ENCODE results near the gene PDGFC. TPM values are rescaled to one million over a fixed set of nuclear protein-coding genes. Genes with fewer than 3 reads are reported as not detected.

The PDGFC gene
- total and polyA plus RNA-seq, 2 of the 13 experiments (the other 11 are each of a cell fraction or from before 2014, with no cell fraction given) = 4.6 to 9.1 TPM

DNA sequence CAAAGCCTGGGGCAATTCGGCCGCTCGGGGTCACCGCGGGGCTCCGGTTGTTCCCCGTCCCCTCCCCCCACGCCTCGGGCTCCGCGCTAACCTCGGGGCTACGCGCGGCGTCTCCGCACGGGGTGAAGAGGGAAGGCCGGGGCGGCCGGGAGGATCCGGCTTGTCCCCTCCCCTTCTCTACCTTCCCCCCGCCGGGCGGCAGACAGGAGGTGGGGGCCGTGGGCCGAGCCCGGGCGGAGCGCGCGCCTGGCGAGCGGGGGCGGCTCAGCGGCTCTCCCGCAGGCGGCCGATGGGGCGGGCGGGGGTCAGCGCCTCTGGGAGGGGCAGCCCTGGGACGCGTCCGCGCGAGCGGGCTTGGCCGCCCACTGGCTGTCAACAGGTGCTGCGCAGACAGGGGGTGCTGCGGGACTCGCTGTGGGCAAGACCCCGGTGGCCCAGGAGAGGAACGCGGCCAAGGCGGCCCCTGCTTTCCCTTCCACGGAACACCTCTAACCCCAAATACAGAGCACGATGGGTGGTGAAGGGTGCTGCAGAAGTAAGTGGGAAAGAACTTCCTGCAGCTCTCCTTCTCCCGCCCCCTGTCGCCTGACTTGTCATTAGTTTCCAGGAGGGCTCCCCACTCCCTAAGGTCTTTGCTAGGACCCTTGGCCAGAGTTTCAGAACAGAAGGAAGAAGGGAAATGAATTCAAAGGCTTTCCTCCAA lies at the start of gene PDGFC (continued):
- TF ChIP-seq, protein P1, sequence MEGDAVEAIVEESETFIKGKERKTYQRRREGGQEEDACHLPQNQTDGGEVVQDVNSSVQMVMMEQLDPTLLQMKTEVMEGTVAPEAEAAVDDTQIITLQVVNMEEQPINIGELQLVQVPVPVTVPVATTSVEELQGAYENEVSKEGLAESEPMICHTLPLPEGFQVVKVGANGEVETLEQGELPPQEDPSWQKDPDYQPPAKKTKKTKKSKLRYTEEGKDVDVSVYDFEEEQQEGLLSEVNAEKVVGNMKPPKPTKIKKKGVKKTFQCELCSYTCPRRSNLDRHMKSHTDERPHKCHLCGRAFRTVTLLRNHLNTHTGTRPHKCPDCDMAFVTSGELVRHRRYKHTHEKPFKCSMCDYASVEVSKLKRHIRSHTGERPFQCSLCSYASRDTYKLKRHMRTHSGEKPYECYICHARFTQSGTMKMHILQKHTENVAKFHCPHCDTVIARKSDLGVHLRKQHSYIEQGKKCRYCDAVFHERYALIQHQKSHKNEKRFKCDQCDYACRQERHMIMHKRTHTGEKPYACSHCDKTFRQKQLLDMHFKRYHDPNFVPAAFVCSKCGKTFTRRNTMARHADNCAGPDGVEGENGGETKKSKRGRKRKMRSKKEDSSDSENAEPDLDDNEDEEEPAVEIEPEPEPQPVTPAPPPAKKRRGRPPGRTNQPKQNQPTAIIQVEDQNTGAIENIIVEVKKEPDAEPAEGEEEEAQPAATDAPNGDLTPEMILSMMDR (CRISPR knock-in tag; IDR thresholded peaks at IDR 0.05) = peak; percentile 78
- TF ChIP-seq, protein P2, sequence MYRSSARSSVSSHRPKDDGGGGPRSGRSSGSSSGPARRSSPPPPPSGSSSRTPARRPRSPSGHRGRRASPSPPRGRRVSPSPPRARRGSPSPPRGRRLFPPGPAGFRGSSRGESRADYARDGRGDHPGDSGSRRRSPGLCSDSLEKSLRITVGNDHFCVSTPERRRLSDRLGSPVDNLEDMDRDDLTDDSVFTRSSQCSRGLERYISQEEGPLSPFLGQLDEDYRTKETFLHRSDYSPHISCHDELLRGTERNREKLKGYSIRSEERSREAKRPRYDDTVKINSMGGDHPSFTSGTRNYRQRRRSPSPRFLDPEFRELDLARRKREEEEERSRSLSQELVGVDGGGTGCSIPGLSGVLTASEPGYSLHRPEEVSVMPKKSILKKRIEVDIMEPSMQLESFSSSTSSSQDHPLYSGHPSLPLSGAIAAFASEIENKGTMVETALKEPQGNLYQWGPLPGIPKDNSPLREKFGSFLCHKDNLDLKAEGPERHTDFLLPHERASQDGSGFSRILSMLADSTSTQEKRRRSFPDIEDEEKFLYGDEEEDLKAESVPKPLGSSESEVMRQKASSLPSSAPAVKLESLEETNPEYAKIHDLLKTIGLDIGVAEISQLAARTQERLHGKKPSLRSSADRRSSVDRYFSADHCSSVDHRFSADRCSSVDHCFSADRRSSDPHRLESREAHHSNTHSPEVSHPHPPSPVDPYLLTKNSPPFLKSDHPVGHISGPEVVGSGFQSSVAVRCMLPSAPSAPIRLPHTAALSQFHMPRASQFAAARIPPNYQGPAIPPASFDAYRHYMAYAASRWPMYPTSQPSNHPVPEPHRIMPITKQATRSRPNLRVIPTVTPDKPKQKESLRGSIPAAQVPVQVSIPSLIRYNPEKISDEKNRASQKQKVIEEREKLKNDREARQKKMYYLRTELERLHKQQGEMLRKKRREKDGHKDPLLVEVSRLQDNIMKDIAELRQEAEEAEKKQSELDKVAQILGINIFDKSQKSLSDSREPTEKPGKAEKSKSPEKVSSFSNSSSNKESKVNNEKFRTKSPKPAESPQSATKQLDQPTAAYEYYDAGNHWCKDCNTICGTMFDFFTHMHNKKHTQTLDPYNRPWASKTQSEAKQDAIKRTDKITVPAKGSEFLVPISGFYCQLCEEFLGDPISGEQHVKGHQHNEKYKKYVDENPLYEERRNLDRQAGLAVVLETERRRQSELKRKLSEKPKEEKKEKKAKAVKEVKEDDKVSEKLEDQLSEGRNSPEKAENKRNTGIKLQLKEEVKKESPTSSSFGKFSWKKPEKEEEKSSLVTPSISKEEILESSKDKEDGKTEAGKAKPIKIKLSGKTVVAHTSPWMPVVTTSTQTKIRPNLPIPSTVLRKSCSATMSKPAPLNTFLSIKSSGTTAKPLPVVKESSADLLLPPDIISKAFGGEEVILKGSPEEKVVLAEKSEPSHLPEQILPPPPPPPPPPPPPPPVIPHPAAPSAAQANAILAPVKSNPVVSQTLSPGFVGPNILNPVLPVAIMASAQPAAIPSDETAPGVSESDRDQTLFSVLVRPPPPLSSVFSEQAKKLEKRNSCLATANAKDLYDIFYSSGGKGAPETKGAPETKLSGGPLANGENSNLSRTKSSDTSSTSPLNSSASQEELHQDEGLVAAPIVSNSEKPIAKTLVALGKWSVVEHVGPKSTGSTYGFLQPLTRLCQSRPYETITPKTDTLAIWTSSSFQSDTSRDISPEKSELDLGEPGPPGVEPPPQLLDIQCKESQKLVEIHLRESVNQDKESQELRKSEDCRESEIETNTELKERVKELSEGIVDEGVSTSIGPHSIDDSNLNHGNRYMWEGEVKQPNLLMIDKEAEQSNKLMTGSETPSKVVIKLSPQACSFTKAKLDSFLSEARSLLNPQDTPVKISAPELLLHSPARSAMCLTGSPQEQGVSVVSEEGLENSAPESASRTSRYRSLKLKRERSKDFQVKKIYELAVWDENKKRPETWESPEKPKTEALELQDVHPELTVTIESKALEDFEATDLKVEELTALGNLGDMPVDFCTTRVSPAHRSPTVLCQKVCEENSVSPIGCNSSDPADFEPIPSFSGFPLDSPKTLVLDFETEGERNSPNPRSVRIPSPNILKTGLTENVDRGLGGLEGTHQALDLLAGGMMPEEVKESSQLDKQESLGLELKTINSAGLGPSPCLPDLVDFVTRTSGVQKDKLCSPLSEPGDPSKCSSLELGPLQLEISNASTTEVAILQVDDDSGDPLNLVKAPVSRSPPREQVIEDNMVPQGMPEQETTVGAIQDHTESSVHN (CRISPR knock-in tag; IDR thresholded peaks at IDR 0.05) = no peak
- TF ChIP-seq RFXANK (CRISPR knock-in tag; IDR thresholded peaks at IDR 0.05) (peak; percentile 6; the same call in 1 of the 2 replicates), PTBP1 (IDR thresholded peaks at IDR 0.05; ENCODE audit: low read depth, low read length, poor library complexity, severe bottlenecking) (no peak), ZNF333 (CRISPR knock-in tag; IDR thresholded peaks at IDR 0.05; ENCODE audit: borderline replicate concordance) (no peak)
- TF ChIP-seq, protein P3, sequence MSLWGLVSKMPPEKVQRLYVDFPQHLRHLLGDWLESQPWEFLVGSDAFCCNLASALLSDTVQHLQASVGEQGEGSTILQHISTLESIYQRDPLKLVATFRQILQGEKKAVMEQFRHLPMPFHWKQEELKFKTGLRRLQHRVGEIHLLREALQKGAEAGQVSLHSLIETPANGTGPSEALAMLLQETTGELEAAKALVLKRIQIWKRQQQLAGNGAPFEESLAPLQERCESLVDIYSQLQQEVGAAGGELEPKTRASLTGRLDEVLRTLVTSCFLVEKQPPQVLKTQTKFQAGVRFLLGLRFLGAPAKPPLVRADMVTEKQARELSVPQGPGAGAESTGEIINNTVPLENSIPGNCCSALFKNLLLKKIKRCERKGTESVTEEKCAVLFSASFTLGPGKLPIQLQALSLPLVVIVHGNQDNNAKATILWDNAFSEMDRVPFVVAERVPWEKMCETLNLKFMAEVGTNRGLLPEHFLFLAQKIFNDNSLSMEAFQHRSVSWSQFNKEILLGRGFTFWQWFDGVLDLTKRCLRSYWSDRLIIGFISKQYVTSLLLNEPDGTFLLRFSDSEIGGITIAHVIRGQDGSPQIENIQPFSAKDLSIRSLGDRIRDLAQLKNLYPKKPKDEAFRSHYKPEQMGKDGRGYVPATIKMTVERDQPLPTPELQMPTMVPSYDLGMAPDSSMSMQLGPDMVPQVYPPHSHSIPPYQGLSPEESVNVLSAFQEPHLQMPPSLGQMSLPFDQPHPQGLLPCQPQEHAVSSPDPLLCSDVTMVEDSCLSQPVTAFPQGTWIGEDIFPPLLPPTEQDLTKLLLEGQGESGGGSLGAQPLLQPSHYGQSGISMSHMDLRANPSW (CRISPR knock-in tag; IDR thresholded peaks at IDR 0.05; ENCODE audit: borderline replicate concordance) = no peak

All from HepG2 (cell line).